SJSA1 (cell line): ENCODE results near the gene GOLGA6L9. TPM values are rescaled to one million over a fixed set of nuclear protein-coding genes. Genes with fewer than 3 reads are reported as not detected.
"Not testable (repeated sequence)": the region's sequence is repeated elsewhere in the genome, so short reads cannot be mapped to it uniquely, and the experiment has no call there.

Source experiments
- DNase-seq, 2 experiments: peaks; one replicate each; pipeline ENCODE4 v3.0.0-alpha.2; 2015 to 2020; ENCODE audit warnings: low spot score in 2 of 2, low read depth in 1 of 2
- H3K27ac ChIP-seq: fragments of 250-450 bp; sonication (Bioruptor Pico); 2 replicates; pipeline ENCODE4 v1.5.1; 2020; ENCODE audit warnings: mild to moderate bottlenecking, moderate library complexity
- H3K27me3 ChIP-seq: fragments of 250-450 bp; sonication (Bioruptor Pico); replicated peaks from 2 replicates; pipeline ENCODE4 v1.5.1; 2020; ENCODE audit warnings: mild to moderate bottlenecking, moderate library complexity
- H3K36me3 ChIP-seq: fragments of 250-450 bp; sonication (Bioruptor Pico); 2 replicates; pipeline ENCODE4 v1.5.1; 2020; ENCODE audit warnings: mild to moderate bottlenecking
- H3K4me1 ChIP-seq: fragments of 250-450 bp; sonication (Bioruptor Pico); replicated peaks from 2 replicates; pipeline ENCODE4 v1.6.1; 2021; ENCODE audit warnings: mild to moderate bottlenecking
- H3K4me3 ChIP-seq: fragments of 250-450 bp; sonication (Bioruptor Pico); 2 replicates; pipeline ENCODE4 v1.5.1; 2020; ENCODE audit warnings: mild to moderate bottlenecking
- H3K9me3 ChIP-seq: fragments of 250-450 bp; sonication (Bioruptor Pico); replicated peaks from 2 replicates; pipeline ENCODE4 v1.5.1; 2020; ENCODE audit warnings: mild to moderate bottlenecking
- total RNA-seq: library from RNA; depleted of rRNA; stranded (reverse); fragments of >200 nt; shearing (Covaris generic); gene quantifications from 2 replicates; pipeline ENCODE4 v1.2.3, GENCODE V29; 2014

Gene GOLGA6L9
- total RNA-seq, 1 experiment from 2014 or later, result 1.6 TPM

DNA sequence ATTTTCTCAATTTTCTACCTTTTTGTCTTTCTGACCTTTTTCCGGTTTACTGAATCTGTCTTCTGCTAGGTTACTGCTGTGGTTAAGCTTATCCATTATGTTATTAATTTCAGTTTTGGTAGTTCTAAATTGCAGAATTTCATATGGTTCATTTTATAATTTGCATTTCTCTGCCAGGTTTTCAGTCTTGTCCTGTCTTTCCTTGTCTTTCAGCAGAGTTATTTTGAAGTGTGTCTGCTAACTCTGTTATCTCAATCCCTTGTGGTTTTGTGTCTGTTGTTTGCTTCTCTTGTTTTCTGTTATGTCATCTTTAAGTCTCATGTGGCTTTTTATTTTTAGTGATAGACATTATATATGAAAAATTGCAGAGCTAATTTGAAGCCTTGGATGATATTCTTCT, 18.0 kb upstream of the GOLGA6L9 start:
- H3K4me1 ChIP-seq, H3K27me3 ChIP-seq, DNase-seq, H3K27ac ChIP-seq, H3K4me3 ChIP-seq, H3K36me3 ChIP-seq, H3K9me3 ChIP-seq: not testable (repeated sequence)

DNA sequence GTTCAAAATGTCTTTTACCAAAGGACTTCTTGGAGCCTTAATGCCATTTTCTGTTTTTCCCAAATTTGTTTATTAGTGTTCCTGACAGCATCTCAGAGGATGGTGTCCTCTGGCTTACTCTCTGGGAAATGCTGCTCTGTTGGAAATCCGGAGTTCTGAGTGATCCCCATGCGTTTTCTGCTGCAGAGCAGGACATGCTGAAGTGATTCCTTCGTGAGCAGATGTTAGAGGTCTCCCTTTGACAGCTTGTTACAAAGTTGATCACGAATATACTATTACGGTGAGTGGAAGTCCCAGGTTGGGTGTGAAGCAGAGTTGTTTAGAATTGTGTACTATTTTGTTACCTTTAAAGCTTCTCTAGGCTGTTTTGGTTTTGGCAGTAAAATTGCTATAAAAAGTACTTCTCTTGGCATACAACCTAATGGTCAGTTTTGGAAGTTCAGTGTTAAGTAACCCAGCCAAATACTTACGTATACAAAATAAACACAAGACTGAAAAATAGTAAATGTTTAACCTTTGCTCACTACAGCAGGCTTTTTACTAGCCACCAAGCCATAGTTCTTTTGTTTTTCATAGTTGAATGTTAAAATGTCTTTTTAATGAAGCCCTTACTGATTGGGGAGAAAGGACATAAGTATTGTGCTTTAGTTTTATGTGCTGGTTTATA, 15.0 kb upstream of the GOLGA6L9 start:
- not testable (repeated sequence) for H3K36me3 ChIP-seq, DNase-seq

DNA sequence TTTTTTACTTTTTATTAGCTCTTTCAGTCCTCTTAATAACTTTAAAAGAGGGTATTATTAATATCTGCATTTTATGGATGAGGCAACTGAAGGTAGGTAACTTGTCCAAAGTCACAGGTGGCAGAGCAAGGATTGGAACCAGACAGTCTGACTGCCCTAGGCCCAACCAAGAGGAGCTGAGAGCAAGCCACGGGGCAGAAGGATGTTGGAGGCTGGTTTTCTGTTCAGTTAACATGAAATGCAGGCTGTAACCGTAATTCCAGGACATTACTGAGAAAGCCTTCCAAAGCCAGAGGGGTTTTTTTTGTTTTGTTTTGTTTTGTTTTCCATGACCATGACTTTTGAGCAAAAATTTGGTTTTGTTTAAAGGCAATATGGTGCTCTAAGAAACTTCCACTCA, 9.1 kb upstream of the GOLGA6L9 start:
- not testable (repeated sequence) for H3K27ac ChIP-seq, H3K9me3 ChIP-seq, H3K4me1 ChIP-seq, H3K36me3 ChIP-seq, DNase-seq, H3K4me3 ChIP-seq, H3K27me3 ChIP-seq

More for the DNA sequence above, 15.0 kb upstream of the GOLGA6L9 start:
- not testable (repeated sequence) for H3K9me3 ChIP-seq, H3K4me1 ChIP-seq, H3K27me3 ChIP-seq, H3K27ac ChIP-seq, H3K4me3 ChIP-seq

DNA sequence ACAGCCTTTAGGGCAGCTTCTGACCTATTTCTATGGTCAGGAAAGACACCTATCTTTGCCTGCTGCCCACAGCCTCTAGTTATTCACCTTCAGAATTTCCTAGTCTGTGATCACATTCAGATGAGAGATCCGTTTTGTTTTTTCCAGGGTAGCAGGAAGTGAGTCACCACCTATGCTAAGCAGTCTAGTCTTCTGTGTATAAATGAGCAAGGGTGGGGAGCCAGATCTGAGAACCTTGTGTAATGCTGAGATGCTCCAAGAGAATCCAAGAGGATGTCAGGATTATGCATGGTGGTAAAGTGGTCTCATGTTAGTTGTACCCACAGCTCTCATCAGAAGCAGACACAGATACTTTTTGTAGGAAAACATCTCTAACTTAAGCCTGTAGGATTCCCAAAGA, 8.7 kb upstream of the GOLGA6L9 start:
- not testable (repeated sequence) for DNase-seq, H3K27ac ChIP-seq, H3K27me3 ChIP-seq, H3K4me1 ChIP-seq, H3K9me3 ChIP-seq, H3K4me3 ChIP-seq, H3K36me3 ChIP-seq

DNA sequence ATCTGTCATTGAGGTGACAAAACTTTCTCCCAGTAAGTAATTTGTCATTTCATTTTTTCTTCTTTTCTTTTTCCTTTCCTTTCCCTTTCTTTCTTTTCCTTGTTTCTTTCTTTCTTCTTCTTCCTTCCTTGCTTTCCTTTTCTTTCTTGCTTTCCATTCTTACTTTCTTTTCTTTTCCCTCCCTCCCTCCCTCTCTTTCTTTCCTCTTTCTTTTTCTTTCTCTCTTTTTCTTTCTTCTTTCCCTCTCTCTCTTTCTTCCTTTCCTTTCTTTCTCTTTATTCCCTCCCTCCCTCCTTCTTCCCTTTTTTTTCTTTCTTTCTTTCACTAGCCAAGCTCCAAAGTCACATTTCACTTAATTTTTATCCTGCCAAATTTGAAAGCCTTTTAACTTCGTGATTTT, 2.5 kb upstream of the GOLGA6L9 start:
- not testable (repeated sequence) for DNase-seq, H3K27me3 ChIP-seq

DNA sequence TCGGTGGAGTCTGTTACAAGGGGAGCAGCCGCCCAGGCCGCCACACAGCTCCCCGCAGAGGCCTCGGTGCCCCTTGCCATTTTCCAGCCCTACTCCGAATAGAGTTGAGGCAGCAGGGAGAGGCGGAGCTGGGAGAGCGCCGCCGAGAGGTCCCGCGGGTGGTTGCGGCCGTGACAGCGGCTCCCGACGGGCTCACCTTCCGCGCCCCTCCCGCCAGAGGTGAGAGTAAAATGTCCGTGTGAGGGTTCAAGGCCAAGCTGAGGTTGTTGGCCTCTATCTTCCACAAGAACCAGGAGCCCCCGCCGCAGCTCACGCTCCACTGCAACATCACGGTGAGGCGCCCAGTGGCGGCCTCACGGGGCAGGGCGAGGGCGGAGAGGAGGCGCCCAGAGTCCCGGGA, 15.8 kb downstream of the GOLGA6L9 start:
- H3K4me1 ChIP-seq, H3K27ac ChIP-seq: not testable (repeated sequence)
- DNase-seq, result peak in 1 of 2 experiments; percentile 61

More for the DNA sequence above, 2.5 kb upstream of the GOLGA6L9 start:
- not testable (repeated sequence) for H3K36me3 ChIP-seq, H3K4me3 ChIP-seq, H3K9me3 ChIP-seq, H3K27ac ChIP-seq, H3K4me1 ChIP-seq

DNA sequence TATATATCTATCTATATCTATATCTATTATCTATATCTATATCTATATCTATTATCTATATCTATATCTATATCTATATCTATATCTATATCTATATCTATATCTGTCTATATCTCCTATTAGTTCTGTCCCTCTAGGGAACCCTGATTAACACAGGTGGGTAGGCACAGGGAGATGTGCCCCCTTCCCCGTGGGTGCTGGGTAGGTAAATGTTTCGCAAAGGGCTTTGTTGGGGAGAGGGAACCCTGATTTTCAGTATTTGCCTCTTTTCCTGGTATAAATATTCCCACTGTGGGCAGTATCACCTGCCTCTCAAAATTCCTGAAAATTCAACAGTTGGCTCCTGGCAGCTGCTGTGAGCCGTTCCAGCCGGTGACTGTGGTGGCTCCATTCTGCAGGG, 27.7 kb downstream of the GOLGA6L9 start:
- H3K36me3 ChIP-seq, H3K27ac ChIP-seq, H3K4me3 ChIP-seq, H3K4me1 ChIP-seq, H3K27me3 ChIP-seq, H3K9me3 ChIP-seq, DNase-seq: not testable (repeated sequence)

More for the DNA sequence above, 15.8 kb downstream of the GOLGA6L9 start:
- H3K4me3 ChIP-seq, result peak overlapping the region; percentile 23
- H3K36me3 ChIP-seq, H3K27me3 ChIP-seq, H3K9me3 ChIP-seq: not testable (repeated sequence)

DNA sequence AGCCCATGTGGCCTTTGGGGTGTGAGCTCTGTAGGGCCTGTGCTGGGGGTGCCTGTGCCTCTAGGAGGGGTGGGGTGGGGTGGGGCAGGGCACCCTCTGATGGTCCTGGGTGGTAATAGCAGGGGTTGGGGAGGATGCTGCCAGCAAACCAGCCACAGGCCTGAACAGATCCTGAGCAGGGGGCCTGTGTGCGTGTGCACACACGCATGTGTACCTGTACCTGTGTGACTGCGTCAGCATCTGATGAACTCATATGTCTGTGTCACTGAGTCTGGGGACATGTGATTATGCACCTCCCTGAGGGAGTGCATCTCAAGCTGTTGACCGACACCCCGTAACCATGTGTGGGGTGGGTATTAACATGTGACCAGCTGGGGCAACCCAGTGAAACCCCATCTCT, 36.0 kb downstream of the GOLGA6L9 start:
- not testable (repeated sequence) for H3K27me3 ChIP-seq, H3K4me1 ChIP-seq, DNase-seq, H3K27ac ChIP-seq, H3K36me3 ChIP-seq, H3K9me3 ChIP-seq, H3K4me3 ChIP-seq

DNA sequence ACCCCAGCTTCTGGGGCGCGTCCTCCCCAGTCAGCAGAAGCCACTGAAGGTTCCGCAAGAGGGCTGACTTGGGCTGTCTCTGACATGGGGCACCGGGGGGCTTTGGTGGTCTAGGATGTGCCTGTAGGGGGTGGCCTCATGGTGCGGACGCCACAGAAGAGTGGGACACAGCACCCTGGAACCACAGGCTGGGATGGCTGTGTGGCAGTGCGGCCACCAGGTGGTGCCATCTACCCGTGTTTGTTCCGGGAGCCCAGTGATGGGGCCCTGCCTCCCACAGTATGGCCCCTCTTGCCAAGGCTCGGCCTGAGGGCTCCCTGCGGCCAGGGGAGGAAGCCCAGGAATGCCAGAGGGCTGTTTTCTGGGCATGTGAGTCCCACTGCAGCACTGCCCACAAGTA, 38.6 kb downstream of the GOLGA6L9 start:
- H3K27ac ChIP-seq, H3K9me3 ChIP-seq, H3K4me1 ChIP-seq, H3K4me3 ChIP-seq, DNase-seq, H3K36me3 ChIP-seq, H3K27me3 ChIP-seq: not testable (repeated sequence)

DNA sequence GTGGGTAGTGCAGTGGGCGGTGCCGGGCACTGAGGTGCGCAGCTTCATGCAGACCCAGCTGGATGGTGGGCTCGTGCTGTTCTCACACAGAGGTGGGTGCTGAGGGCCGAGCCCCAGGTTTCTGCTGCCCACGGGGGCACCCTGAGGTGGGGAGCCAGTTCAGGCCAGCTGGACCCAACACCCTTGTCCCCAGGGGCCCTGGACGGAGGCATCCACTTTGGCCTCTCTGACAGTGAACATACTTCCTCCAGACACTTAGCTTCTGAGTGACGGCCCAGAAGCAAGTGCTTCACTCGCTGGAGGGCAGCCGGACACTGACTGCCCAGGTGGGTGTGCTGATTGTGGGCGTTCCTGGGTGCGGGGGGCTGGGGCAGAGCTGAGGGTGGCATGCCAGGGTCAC, 39.8 kb downstream of the GOLGA6L9 start:
- H3K4me3 ChIP-seq, H3K27ac ChIP-seq, DNase-seq, H3K36me3 ChIP-seq, H3K4me1 ChIP-seq, H3K9me3 ChIP-seq, H3K27me3 ChIP-seq: not testable (repeated sequence)

DNA sequence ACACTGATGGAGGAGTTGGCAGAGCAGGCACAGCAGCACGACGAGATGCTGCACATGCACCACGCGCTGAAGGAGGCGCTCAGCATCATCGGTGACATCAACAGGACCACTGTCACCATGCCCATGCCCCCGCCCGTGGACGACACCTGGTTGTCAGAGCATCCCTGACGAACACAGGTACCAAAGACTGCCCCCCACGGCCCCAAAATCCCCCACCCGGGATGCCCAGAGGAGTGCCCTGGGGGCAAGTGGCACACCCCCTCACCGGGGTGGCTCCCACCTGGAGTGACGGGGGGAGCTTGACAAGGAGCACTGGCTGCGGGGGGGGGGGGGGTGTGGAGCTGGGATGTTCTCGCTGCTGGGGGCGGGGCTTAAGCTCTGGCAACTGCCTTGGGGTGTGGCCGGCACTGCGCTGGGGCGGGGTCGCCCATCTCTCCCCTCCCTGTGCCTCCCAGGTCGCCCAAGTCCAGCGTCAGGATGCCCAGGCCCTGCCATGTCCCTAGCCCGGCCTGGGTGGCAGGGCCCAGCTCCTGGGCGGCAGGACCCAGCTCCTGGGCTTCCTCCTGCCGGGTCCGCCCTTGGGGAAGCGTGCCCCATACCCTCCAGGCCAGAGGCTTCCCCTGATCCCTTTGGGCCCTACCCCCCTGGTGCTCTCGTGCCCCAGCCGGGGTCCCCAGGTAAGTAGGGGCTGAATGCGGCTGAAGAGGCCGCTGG, 42.8 kb downstream of the GOLGA6L9 start:
- not testable (repeated sequence) for H3K4me3 ChIP-seq, H3K36me3 ChIP-seq, H3K4me1 ChIP-seq, H3K9me3 ChIP-seq, H3K27ac ChIP-seq, H3K27me3 ChIP-seq
- DNase-seq, result peak in 1 of 2 experiments; percentile 44

DNA sequence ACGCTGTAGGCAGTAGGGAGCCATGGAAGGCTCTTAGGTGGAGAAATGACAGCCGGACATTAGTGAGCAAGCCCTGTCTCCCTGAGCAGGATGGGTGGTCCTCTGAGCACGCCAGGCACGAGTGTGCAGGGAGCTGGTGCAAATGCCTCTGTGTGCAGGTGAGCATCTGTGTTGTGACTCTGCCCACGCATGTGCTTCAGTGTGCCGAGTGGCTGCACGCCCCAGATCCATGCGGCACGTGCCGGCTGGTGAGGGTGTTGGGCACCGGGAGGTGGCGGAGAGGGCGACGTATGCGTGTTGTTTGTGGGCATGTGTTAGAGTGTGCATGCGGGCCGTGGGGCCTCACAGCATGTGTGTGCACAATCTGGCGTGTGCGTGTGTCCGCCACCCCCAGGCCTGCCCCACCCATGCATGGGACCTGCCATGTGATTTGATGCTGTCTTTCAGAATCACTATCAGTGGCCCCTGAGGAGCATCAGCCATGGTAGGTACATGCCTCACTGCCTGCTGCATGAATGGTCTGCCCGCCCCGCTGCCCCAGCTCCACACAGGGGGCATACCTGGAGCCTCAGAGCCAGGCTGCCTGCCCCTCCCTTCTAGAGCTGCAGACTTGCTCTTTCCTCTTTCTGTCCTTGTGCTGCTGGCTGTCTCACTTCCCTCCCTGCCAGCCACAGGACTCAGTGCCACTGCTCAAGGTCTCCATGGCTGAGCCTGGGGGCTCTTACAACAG, 45.1 kb downstream of the GOLGA6L9 start:
- not testable (repeated sequence) for DNase-seq, H3K4me3 ChIP-seq, H3K27me3 ChIP-seq, H3K9me3 ChIP-seq, H3K36me3 ChIP-seq, H3K4me1 ChIP-seq, H3K27ac ChIP-seq

DNA sequence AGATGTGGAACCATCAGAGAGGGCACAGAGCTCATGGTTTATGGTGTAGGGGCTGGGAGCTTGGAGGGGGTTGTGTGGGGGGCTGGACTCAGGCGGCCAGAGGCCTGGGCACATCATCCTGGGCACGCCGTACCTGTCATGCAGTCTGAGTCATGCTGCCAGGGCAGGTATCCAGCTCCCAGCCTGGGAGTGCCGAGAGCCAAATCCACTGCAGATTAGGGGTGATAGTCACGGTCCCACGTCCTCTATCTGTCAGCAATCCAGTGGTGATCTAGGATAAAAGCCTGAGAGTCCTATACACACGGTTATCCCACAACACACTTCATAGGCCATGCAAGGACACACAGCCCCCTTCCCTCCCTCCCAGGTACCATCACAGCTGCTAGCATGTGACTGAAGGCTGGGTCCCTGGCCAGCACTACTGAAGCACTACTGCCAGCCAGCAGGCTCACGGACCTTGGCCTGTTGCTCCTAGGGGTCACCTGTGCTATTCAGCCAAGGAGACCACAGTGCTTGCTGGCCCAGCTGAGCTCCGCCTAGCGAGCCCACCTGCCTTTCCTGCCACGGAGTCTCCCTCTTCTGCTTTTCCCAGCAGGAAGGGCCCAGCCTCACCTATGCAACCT, 45.8 kb downstream of the GOLGA6L9 start:
- not testable (repeated sequence) for H3K4me3 ChIP-seq, H3K9me3 ChIP-seq, H3K27me3 ChIP-seq, H3K27ac ChIP-seq, H3K4me1 ChIP-seq, H3K36me3 ChIP-seq
- DNase-seq, result peak in 1 of 2 experiments; percentile 37

DNA sequence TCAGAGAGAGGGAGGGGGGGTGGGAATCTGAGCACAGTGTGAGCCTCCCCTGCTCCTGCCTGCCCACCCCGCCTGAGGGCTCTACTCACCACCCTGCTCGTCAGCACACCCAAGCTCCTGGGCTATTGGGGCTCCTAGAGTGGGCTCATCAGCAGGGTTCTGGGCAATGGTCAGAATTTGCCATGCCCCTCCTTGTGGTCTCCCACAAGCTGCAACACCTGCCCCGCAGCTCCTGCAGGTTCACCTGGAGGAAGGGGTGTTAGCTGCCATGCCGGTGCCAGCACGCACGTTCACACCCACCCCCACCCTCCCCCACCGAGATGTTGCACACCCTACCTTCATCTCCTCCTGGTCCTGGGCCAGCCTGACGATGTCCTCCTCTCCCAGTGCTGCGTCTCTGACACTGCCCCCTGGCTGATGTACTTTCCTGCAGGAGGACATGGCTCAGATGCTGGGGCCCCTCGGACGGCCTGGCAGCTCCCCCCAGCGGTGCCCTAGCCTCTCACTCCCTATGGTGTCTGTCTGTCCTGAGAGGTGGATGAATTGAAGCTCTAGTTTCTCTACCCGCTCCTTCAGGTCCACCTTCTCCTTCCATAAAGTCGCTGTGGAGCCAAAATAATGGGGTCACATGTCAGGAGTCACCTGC, 47.2 kb downstream of the GOLGA6L9 start:
- H3K27ac ChIP-seq, H3K36me3 ChIP-seq, H3K4me1 ChIP-seq, H3K9me3 ChIP-seq, H3K4me3 ChIP-seq, H3K27me3 ChIP-seq: not testable (repeated sequence)
- DNase-seq, result peak in 1 of 2 experiments; percentile 40
